ENCODE data around the gene MAN2B2. TPM values are rescaled to one million over a fixed set of nuclear protein-coding genes. Genes with fewer than 3 reads are reported as not detected.

Gene MAN2B2
- total and polyA plus RNA-seq, 8 donors = 6.1 to 49.4 (median 13.9) TPM

DNA sequence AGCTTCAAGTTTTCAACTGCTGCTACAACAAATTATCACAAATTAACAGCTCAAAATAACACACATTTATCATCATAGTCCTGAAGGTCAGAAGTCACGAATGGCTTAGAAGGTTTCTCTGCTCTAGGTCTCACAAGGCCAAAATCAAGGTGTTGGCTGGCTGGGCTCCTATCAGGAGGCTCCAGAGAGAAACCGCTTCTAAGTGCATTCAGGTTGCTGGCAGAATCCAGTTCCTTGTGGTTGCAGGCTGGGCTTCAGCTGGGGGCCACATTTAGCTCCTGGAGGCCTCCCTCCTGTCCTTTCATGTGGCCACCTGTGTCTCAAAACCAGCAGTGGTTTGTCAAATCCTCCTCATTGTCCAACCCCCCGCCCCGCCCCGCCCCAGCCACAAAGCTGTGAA lies 80.9 kb downstream of the MAN2B2 start:
- no peak for TF ChIP-seq POLR2AphosphoS5 (IDR thresholded peaks at IDR 0.05)
- no peak for TF ChIP-seq POLR2A (IDR thresholded peaks at IDR 0.05)
- no peak for TF ChIP-seq EP300 (IDR thresholded peaks at IDR 0.05)
- TF ChIP-seq CTCF (IDR thresholded peaks at IDR 0.05) = no peak
- Histone ChIP-seq H3K4me1 (peaks cover 4 to 15% (median 12%) of the 10 kb centered on the region in 4 donors), H3K9me3 (no peaks in the 10 kb centered on the region), H3K27ac (no peak overlapping the region), H3K27me3 (peaks cover 0 to 5% (median 0%) of the 10 kb centered on the region in 3 donors), H3K4me3 (no peak overlapping the region), H3K36me3 (no peaks in the 10 kb centered on the region)
- 85 to 96% (median 92%) methylated on average over 5 of the region's 5 CpGs for WGBS, 5 donors
- intact Hi-C loops (cut with DNase I; ENCODE audit: low total_unique reads) = no loop called here
- DNase-seq = no peak

- intact Hi-C loops (cut with DNase I; ENCODE audit: low total_unique reads) = no loop called here
- WGBS, 5 donors = 71 to 84% (median 75%) methylated on average over 58 to 65 of the region's 65 CpGs
- TF ChIP-seq POLR2AphosphoS5 (IDR thresholded peaks at IDR 0.05) (no peak), CTCF (IDR thresholded peaks at IDR 0.05) (no peak), POLR2A (IDR thresholded peaks at IDR 0.05) (no peak), EP300 (IDR thresholded peaks at IDR 0.05) (no peak)
- H3K27me3 ChIP-seq = peaks cover 0 to 5% (median 0%) of the 10 kb centered on the region in 3 donors
- no peaks in the 10 kb centered on the region for H3K36me3 ChIP-seq
- no peaks in the 10 kb centered on the region for H3K9me3 ChIP-seq
- H3K4me3 ChIP-seq = no peak overlapping the region
- H3K27ac ChIP-seq = no peak overlapping the region
- H3K4me1 ChIP-seq = peaks cover 4 to 15% (median 12%) of the 10 kb centered on the region in 4 donors
- DNase-seq = no peak
These were observed 82.5 kb downstream of the MAN2B2 start for GRCh38 chr4:6657242-6658208.

DNA sequence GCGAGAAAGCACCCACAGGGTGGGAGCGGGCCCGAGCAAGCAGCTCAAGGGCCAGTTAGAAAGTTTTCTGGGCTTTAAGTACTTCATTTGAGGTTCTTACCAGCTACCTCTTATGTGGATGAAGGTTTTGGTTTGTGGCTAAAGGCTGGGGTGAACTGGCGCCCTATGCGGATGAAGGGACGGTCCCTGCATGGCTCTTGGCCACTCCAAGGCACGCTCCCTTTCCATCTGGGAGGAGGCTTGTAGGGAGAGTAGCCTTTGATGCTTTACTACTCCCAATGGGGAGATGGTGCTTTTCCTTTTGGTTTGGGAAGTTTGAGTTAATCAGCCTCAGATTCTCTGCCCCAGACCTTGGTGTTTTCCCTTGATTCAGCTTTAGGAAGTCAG lies 83.2 kb downstream of the MAN2B2 start:
- H3K36me3 ChIP-seq = no peaks in the 10 kb centered on the region
- peak overlapping the region; percentile 40 to 49 (median 42) for H3K4me3 ChIP-seq
- TF ChIP-seq EP300 (IDR thresholded peaks at IDR 0.05) (no peak), POLR2A (IDR thresholded peaks at IDR 0.05) (no peak)
- peaks cover 0 to 8% (median under 1%) of the 10 kb centered on the region in 3 donors for H3K27me3 ChIP-seq
- H3K27ac ChIP-seq = peak overlapping the region in 4 of 5 donors; percentile 46 to 78 (median 52)
- no peaks in the 10 kb centered on the region for H3K9me3 ChIP-seq
- intact Hi-C loops (cut with DNase I; ENCODE audit: low total_unique reads) = no loop called here
- 89 to 96% (median 95%) methylated on average over 5 to 7 of the region's 7 CpGs for WGBS, 5 donors
- H3K4me1 ChIP-seq = peaks cover 4 to 15% (median 12%) of the 10 kb centered on the region in 4 donors
- DNase-seq = no peak

GRCh38 chr4:6658597-6659075 lies 83.6 kb downstream of the MAN2B2 start:
- intact Hi-C loops (cut with DNase I; ENCODE audit: low total_unique reads) = no loop called here
- Histone ChIP-seq H3K27ac (peak overlapping the region; percentile 25 to 78 (median 49)), H3K4me3 (peak overlapping the region; percentile 40 to 49 (median 42)), H3K36me3 (no peaks in the 10 kb centered on the region), H3K27me3 (peaks cover 0 to 12% (median 5%) of the 10 kb centered on the region in 3 donors), H3K4me1 (peaks cover 4 to 16% (median 13%) of the 10 kb centered on the region in 4 donors), H3K9me3 (no peaks in the 10 kb centered on the region)
- TF ChIP-seq POLR2AphosphoS5 (IDR thresholded peaks at IDR 0.05) (no peak), POLR2A (IDR thresholded peaks at IDR 0.05) (no peak), EP300 (IDR thresholded peaks at IDR 0.05) (no peak), CTCF (IDR thresholded peaks at IDR 0.05) (no peak)
- DNase-seq = peak in 1 of 2 donors; percentile 64
- 6 to 13% (median 7%) methylated on average over 20 to 52 of the region's 52 CpGs for WGBS, 5 donors
